HL-60 (cell line): Measurements from ENCODE around the gene PBX1.

Source experiments
- CTCF ChIP-seq: IDR thresholded peaks from one replicate; pipeline ENCODE4 v1.5.1; 2011; ENCODE audit warnings: low read length, control low read depth, inconsistent platforms; ENCODE audit not compliant: insufficient read depth
- GABPA ChIP-seq: IDR thresholded peaks from 2 replicates; pipeline ENCODE4 v1.6.1; 2012; ENCODE audit warnings: low read depth
- POLR2AphosphoS5 ChIP-seq: IDR thresholded peaks from 2 replicates; pipeline ENCODE4 v1.6.1; 2012; ENCODE audit warnings: low read depth
- REST ChIP-seq: IDR thresholded peaks from 2 replicates; pipeline ENCODE4 v1.6.1; 2012; ENCODE audit warnings: low read depth; ENCODE audit not compliant: insufficient replicate concordance
- SPI1 ChIP-seq: IDR thresholded peaks from 2 replicates; pipeline ENCODE4 v1.6.1; 2012; ENCODE audit warnings: low read depth, mild to moderate bottlenecking, borderline replicate concordance

GRCh38 chr1:164806531-164806930, 247.5 kb downstream of the PBX1 start:
- TF ChIP-seq GABPA (no peak), CTCF (no peak), POLR2AphosphoS5 (no peak), REST (no peak), SPI1 (no peak)
